Neuronal stem cell (in vitro differentiated cells): Measurements from ENCODE around the gene CAMSAP2.

ENCODE experiments used
- DNase-seq: peaks from one replicate; pipeline ENCODE4 v3.0.0-alpha.2; 2013; ENCODE audit warnings: low spot score
- H2AFZ ChIP-seq: one replicate; pipeline ENCODE4 v1.6.1; 2013; ENCODE audit warnings: mild to moderate bottlenecking, low read length, inconsistent platforms
- H2AK5ac ChIP-seq: 2 replicates; pipeline ENCODE4 v1.6.1; 2013; ENCODE audit warnings: low read depth, mild to moderate bottlenecking, inconsistent platforms, low read length, moderate library complexity, mixed read lengths
- H2BK120ac ChIP-seq: 2 replicates; pipeline ENCODE4 v1.6.1; 2013; ENCODE audit warnings: low read depth, mild to moderate bottlenecking, inconsistent platforms, low read length, moderate library complexity, mixed read lengths
- H2BK12ac ChIP-seq: one replicate; pipeline ENCODE4 v1.6.1; 2013; ENCODE audit warnings: low read length, inconsistent platforms
- H2BK15ac ChIP-seq: 2 replicates; pipeline ENCODE4 v1.6.1; 2013; ENCODE audit warnings: mild to moderate bottlenecking, low read length, inconsistent platforms, mixed read lengths
- H2BK5ac ChIP-seq: one replicate; pipeline ENCODE4 v1.6.1; 2013; ENCODE audit warnings: inconsistent platforms, mild to moderate bottlenecking, low read length, moderate library complexity
- H3K14ac ChIP-seq: one replicate; pipeline ENCODE4 v1.6.1; 2013; ENCODE audit warnings: low read length, inconsistent platforms
- H3K18ac ChIP-seq: 2 replicates; pipeline ENCODE4 v1.6.1; 2013; ENCODE audit warnings: low read length, inconsistent platforms
- H3K23ac ChIP-seq: 2 replicates; pipeline ENCODE4 v1.6.1; 2013; ENCODE audit warnings: low read depth, mild to moderate bottlenecking, mixed read lengths, low read length, inconsistent platforms; ENCODE audit not compliant: poor library complexity
- H3K27ac ChIP-seq: replicated peaks from 3 replicates; pipeline ENCODE4 v1.5.1; 2013; ENCODE audit warnings: low read length, inconsistent platforms
- H3K27me3 ChIP-seq, 3 experiments: 2 replicates each; pipeline ENCODE4 v1.6.1; 2013; ENCODE audit warnings: low read length in 3 of 3, mild to moderate bottlenecking in 2 of 3, inconsistent platforms in 1 of 3, low read depth in 1 of 3, mixed read lengths in 1 of 3, moderate library complexity in 1 of 3; ENCODE audit not compliant: control insufficient read depth in 3 of 3, insufficient read depth in 3 of 3
- H3K36me3 ChIP-seq, 2 donors: replicated peaks in 1 of 2; 2 replicates each; pipeline ENCODE4 v1.6.1; 2013; ENCODE audit warnings: low read length in 2 of 2; ENCODE audit not compliant: control insufficient read depth in 2 of 2, insufficient read depth in 2 of 2
- H3K4ac ChIP-seq: 2 replicates; pipeline ENCODE4 v1.6.1; 2013; ENCODE audit warnings: inconsistent platforms, mild to moderate bottlenecking, low read length, moderate library complexity
- H3K4me1 ChIP-seq, 2 donors: 1 replicate in 1 of 2; 2 replicates in 1 of 2; pipeline ENCODE4 v1.6.1; 2013; ENCODE audit warnings: low read length in 2 of 2, low read depth in 1 of 2; ENCODE audit not compliant: control insufficient read depth in 2 of 2, insufficient read depth in 1 of 2
- H3K4me2 ChIP-seq: one replicate; pipeline ENCODE4 v1.6.1; 2013; ENCODE audit warnings: mild to moderate bottlenecking, low read length, inconsistent platforms; ENCODE audit not compliant: insufficient read depth, poor library complexity, severe bottlenecking
- H3K4me3 ChIP-seq, 2 donors: 2 replicates each; pipeline ENCODE4 v1.5.1; 2013; ENCODE audit warnings: low read length in 2 of 2, mild to moderate bottlenecking in 2 of 2, inconsistent platforms in 1 of 2, moderate library complexity in 1 of 2
- H3K79me1 ChIP-seq: one replicate; pipeline ENCODE4 v1.6.1; 2013; ENCODE audit warnings: low read depth, mild to moderate bottlenecking, inconsistent platforms, low read length, moderate library complexity
- H3K9ac ChIP-seq: one replicate; pipeline ENCODE4 v1.6.1; 2013; ENCODE audit warnings: mild to moderate bottlenecking, low read depth, low read length, inconsistent platforms; ENCODE audit not compliant: poor library complexity
- H3K9me3 ChIP-seq, 2 donors: replicated peaks in 1 of 2; 2 replicates each; pipeline versions ENCODE3 to v1.6.1; 2013; ENCODE audit warnings: low read length in 2 of 2, mild to moderate bottlenecking in 2 of 2, inconsistent platforms in 1 of 2, low read depth in 1 of 2, mixed read lengths in 1 of 2, moderate library complexity in 1 of 2; ENCODE audit not compliant: control insufficient read depth in 2 of 2, insufficient read depth in 1 of 2
- H4K8ac ChIP-seq: one replicate; pipeline ENCODE4 v1.6.1; 2013; ENCODE audit warnings: low read depth, mild to moderate bottlenecking, inconsistent platforms, low read length, moderate library complexity
- H4K91ac ChIP-seq: one replicate; pipeline ENCODE4 v1.6.1; 2013; ENCODE audit warnings: low read length, low read depth, mild to moderate bottlenecking, inconsistent platforms; ENCODE audit not compliant: poor library complexity
- WGBS, 2 donors: extraction: QIAGEN DNeasy Blood & Tissue Kit; methylation state at CpG; one replicate each; pipeline ENCODE4 v1.1.7; 2013; ENCODE audit warnings: missing lambda C conversion rate in 2 of 2, mixed read lengths in 1 of 2; ENCODE audit not compliant: insufficient read length in 2 of 2, insufficient replicate concordance in 1 of 2; ENCODE audit errors: extremely low coverage in 2 of 2; 5-methylcytosine and 5-hydroxymethylcytosine counted together

CAMSAP2 gene

GRCh38 chr1:200775850-200776249, 37.2 kb downstream of the CAMSAP2 start:
- Histone ChIP-seq H2AFZ (no peak overlapping the region), H2BK12ac (no peak overlapping the region), H3K4me3 (no peak overlapping the region), H3K23ac (no peak overlapping the region), H3K27me3 (no peaks in the 10 kb centered on the region), H2AK5ac (no peak overlapping the region), H3K36me3 (peaks cover 0 to 76% of the 10 kb centered on the region in 2 donors), H3K14ac (no peak overlapping the region), H3K18ac (no peak overlapping the region), H3K27ac (no peak overlapping the region), H2BK15ac (no peak overlapping the region), H4K91ac (no peak overlapping the region), H2BK5ac (no peak overlapping the region), H4K8ac (no peak overlapping the region), H3K4me2 (no peak overlapping the region), H3K4ac (no peak overlapping the region), H3K9ac (no peak overlapping the region), H2BK120ac (no peak overlapping the region), H3K79me1 (no peaks in the 10 kb centered on the region), H3K4me1 (peaks cover 4% of the 10 kb centered on the region in 2 donors), H3K9me3 (peaks cover 0 to 10% of the 10 kb centered on the region in 2 donors)
- DNase-seq = no peak

- no peak overlapping the region for H2AK5ac ChIP-seq
- no peak overlapping the region for H3K9ac ChIP-seq
- no peak overlapping the region for H2AFZ ChIP-seq
- H3K23ac ChIP-seq = no peak overlapping the region
- H4K8ac ChIP-seq = no peak overlapping the region
- H2BK5ac ChIP-seq = no peak overlapping the region
- H2BK12ac ChIP-seq = no peak overlapping the region
- no peak overlapping the region for H3K4me3 ChIP-seq
- H3K14ac ChIP-seq = no peak overlapping the region
- H3K4ac ChIP-seq = no peak overlapping the region
- H3K18ac ChIP-seq = no peak overlapping the region
- H4K91ac ChIP-seq = no peak overlapping the region
- H3K9me3 ChIP-seq = peaks cover 0 to 14% of the 10 kb centered on the region in 2 donors
- no peak for DNase-seq
- H2BK15ac ChIP-seq = no peak overlapping the region
- no peak overlapping the region for H2BK120ac ChIP-seq
- H3K4me1 ChIP-seq = peaks cover 4% of the 10 kb centered on the region in 2 donors
- no peak overlapping the region for H3K4me2 ChIP-seq
- no peaks in the 10 kb centered on the region for H3K27me3 ChIP-seq
- peaks cover 0 to 76% of the 10 kb centered on the region in 2 donors for H3K36me3 ChIP-seq
- H3K27ac ChIP-seq = peak overlapping the region; percentile 36
- H3K79me1 ChIP-seq = no peaks in the 10 kb centered on the region
Measured at GRCh38 chr1:200776949-200777348, 38.3 kb downstream of the CAMSAP2 start.

GRCh38 chr1:200778766-200779165, 40.1 kb downstream of the CAMSAP2 start:
- Histone ChIP-seq H3K23ac (no peak overlapping the region), H2BK12ac (no peak overlapping the region), H3K4me2 (no peak overlapping the region), H3K18ac (no peak overlapping the region), H3K27ac (no peak overlapping the region), H2BK120ac (no peak overlapping the region), H3K9me3 (peaks cover 3 to 31% of the 10 kb centered on the region in 2 donors), H3K79me1 (no peaks in the 10 kb centered on the region), H3K4ac (no peak overlapping the region), H3K4me1 (peaks cover 4% of the 10 kb centered on the region in 2 donors), H2BK5ac (no peak overlapping the region), H2AK5ac (no peak overlapping the region), H3K27me3 (no peaks in the 10 kb centered on the region), H4K8ac (no peak overlapping the region), H2AFZ (no peak overlapping the region), H3K36me3 (peaks cover 2 to 76% of the 10 kb centered on the region in 2 donors), H3K4me3 (no peak overlapping the region), H2BK15ac (no peak overlapping the region), H4K91ac (no peak overlapping the region), H3K9ac (no peak overlapping the region), H3K14ac (no peak overlapping the region)
- no CpG with 5 or more reads among the region's 4 CpGs for WGBS, 2 donors
- DNase-seq = no peak

GRCh38 chr1:200779326-200779725, 40.6 kb downstream of the CAMSAP2 start:
- Histone ChIP-seq H3K27ac (no peak overlapping the region), H2AFZ (no peak overlapping the region), H2BK5ac (no peak overlapping the region), H3K36me3 (peaks cover 2 to 78% of the 10 kb centered on the region in 2 donors), H3K4me3 (no peak overlapping the region), H2BK120ac (no peak overlapping the region), H3K14ac (no peak overlapping the region), H4K8ac (no peak overlapping the region), H3K27me3 (no peaks in the 10 kb centered on the region), H3K9me3 (peaks cover 3 to 33% of the 10 kb centered on the region in 2 donors), H3K4ac (no peak overlapping the region), H2BK12ac (no peak overlapping the region), H3K9ac (no peak overlapping the region), H3K18ac (no peak overlapping the region), H2AK5ac (no peak overlapping the region), H3K4me1 (peaks cover 4% of the 10 kb centered on the region in 2 donors), H4K91ac (no peak overlapping the region), H3K4me2 (no peak overlapping the region), H3K79me1 (no peaks in the 10 kb centered on the region), H3K23ac (no peak overlapping the region), H2BK15ac (no peak overlapping the region)
- DNase-seq = no peak
- no CpG with 5 or more reads among the region's 2 CpGs for WGBS, 2 donors
